Heart left ventricle (tissue), 13 donors: ENCODE measurements around the gene GNAQ.

Experiments used
- CTCF ChIP-seq, 12 donors: fragments of 200-600 bp; sonication (generic) in 4 of 12; IDR thresholded peaks; one replicate each; pipeline versions ENCODE4 v1.5.0 to v1.8.0; 2018 to 2022; ENCODE audit warnings: antibody characterized with exemption in 12 of 12, mild to moderate bottlenecking in 5 of 12
- POLR2A ChIP-seq, 2 donors: fragments of 450-650 bp; IDR thresholded peaks; one replicate each; pipeline ENCODE4 v1.6.1; 2017; ENCODE audit warnings: antibody characterized with exemption in 2 of 2, mild to moderate bottlenecking in 2 of 2, moderate library complexity in 2 of 2
- donor health status: ischemic (EF 13 %, LVEDD 7.1; RV severe dilation, severe dysfunction).
- donor health status: DM: no; HTN: yes; CAD: no.
- donor health status: DM: no; HTN: no; CAD: no.
- donor health status: ischemic (EF 25% LVEDD 6.9; RV normal size, moderate dysfunction).
- donor health status: ischemic (EF 25% LVEDD 5.7; RV mildly dilated, moderate dysfunction).
- donor health status: ischemic (EF 35%, LVEDD 5.7; RV mildly dilated, moderate dysfunction).
- donor health status: nonischemic (EF 11% LVEDD 7.7; RV severe dilation, severe dysfunction).
- donor health status: DM: yes; HTN: yes; CAD: no.
- donor health status: PGD.
- donor health status: ischemic (EF 29% LVEDD 5.4; RV normal size, mild dysfunction).
- donor health status: nonischemic (EF 23%, LVEDD 6.1; RV moderate dilation, normal function).

GRCh38 chr9:77910194-77910621 lies 121.4 kb downstream of the GNAQ start:
- TF ChIP-seq CTCF (IDR thresholded peaks at IDR 0.05) (no peak), POLR2A (IDR thresholded peaks at IDR 0.05) (no peak)
